K562 (cell line): Measurements from ENCODE around the gene RABGAP1. TPM values are rescaled to one million over a fixed set of nuclear protein-coding genes. Genes with fewer than 3 reads are reported as not detected.

Source experiments
- ADNP ChIP-seq: fragments of 200-800 bp; sonication (Bioruptor generic); IDR thresholded peaks from 2 replicates; pipeline ENCODE4 v1.6.1; 2016; ENCODE audit warnings: missing genetic modification characterization, missing compliant biosample characterization
- C11orf30 ChIP-seq: fragments of 450-650 bp; IDR thresholded peaks from 2 replicates; pipeline ENCODE4 v1.6.1; 2016; ENCODE audit warnings: low read depth, mild to moderate bottlenecking
- CBFA2T2 ChIP-seq: fragments of 450-650 bp; conservative IDR thresholded peaks from 2 replicates; pipeline ENCODE4 v1.6.1; 2017; ENCODE audit warnings: mild to moderate bottlenecking
- CREB3L1 ChIP-seq: fragments of 450-650 bp; IDR thresholded peaks from 2 replicates; pipeline ENCODE4 v1.6.1; 2014; ENCODE audit warnings: low read depth, mild to moderate bottlenecking, moderate library complexity, borderline replicate concordance
- CTBP1 ChIP-seq: fragments of 450-650 bp; IDR thresholded peaks from 2 replicates; pipeline ENCODE4 v1.6.1; 2016; ENCODE audit warnings: borderline replicate concordance
- DPF2 ChIP-seq: fragments of 450-650 bp; IDR thresholded peaks from 2 replicates; pipeline ENCODE4 v1.6.1; 2016
- FOS ChIP-seq: IDR thresholded peaks from 3 replicates; pipeline ENCODE4 v1.6.1; 2011; ENCODE audit not compliant: insufficient read length; ENCODE audit errors: extremely low read depth
- FOSL1 ChIP-seq: fragments of 200-800 bp; sonication (Bioruptor generic); conservative IDR thresholded peaks from 2 replicates; pipeline ENCODE4 v1.6.1; 2016; ENCODE audit warnings: missing genetic modification characterization, missing compliant biosample characterization
- HLTF ChIP-seq: fragments of 450-650 bp; IDR thresholded peaks from 2 replicates; pipeline ENCODE4 v1.6.1; 2016
- JUN ChIP-seq, 2 experiments: sonication (generic) in 1 of 2; formaldehyde crosslinking in 1 of 2; IDR thresholded peaks; 2 replicates each; pipeline versions ENCODE4 v1.6.1 to v1.8.0; 2012 to 2022; ENCODE audit warnings: borderline replicate concordance in 2 of 2, mild to moderate bottlenecking in 2 of 2, improper control_type of control experiment in 1 of 2, low read depth in 1 of 2, low read length in 1 of 2, missing genetic modification reagents in 1 of 2
- MEIS2 ChIP-seq: fragments of 450-650 bp; IDR thresholded peaks from 2 replicates; pipeline ENCODE4 v1.6.1; 2014; ENCODE audit warnings: mild to moderate bottlenecking; ENCODE audit not compliant: partially characterized antibody
- MTA2 ChIP-seq: fragments of 450-650 bp; IDR thresholded peaks from 2 replicates; pipeline ENCODE4 v1.6.1; 2016; ENCODE audit warnings: low read depth
- NCOR1 ChIP-seq: fragments of 450-650 bp; IDR thresholded peaks from 2 replicates; pipeline ENCODE4 v1.6.1; 2016; ENCODE audit warnings: mild to moderate bottlenecking, moderate library complexity
- NFIX ChIP-seq: fragments of 250-450 bp; sonication (Bioruptor Pico); IDR thresholded peaks from 2 replicates; pipeline ENCODE4 v1.4.0; 2020; ENCODE audit warnings: low read depth, mild to moderate bottlenecking, moderate library complexity
- NR2F6 ChIP-seq: fragments of 450-650 bp; formaldehyde crosslinking; IDR thresholded peaks from 2 replicates; pipeline ENCODE4 v1.4.0; 2020; ENCODE audit warnings: mild to moderate bottlenecking
- SOX6 ChIP-seq: fragments of 450-650 bp; IDR thresholded peaks from 2 replicates; pipeline ENCODE4 v1.6.1; 2014; ENCODE audit warnings: mild to moderate bottlenecking
- TBP ChIP-seq: optimal IDR thresholded peaks from 2 replicates; pipeline ENCODE3; 2011; ENCODE audit warnings: low read depth, low read length, improper control_type of control experiment
- ZKSCAN1 ChIP-seq: fragments of 150-350 bp; IDR thresholded peaks from 2 replicates; pipeline ENCODE4 v1.6.1; 2016; ENCODE audit warnings: low read depth, low read length
- ZNF175 ChIP-seq: fragments of 200-800 bp; sonication (Bioruptor generic); IDR thresholded peaks from 2 replicates; pipeline ENCODE4 v1.6.1; 2016; ENCODE audit warnings: low read depth, mild to moderate bottlenecking, missing genetic modification characterization, missing compliant biosample characterization
- ZNF184 ChIP-seq: sonication (generic); formaldehyde crosslinking; IDR thresholded peaks from 2 replicates; pipeline ENCODE4 v1.5.0; 2020; ENCODE audit warnings: missing genetic modification reagents
- ZNF224 ChIP-seq: sonication (generic); formaldehyde crosslinking; IDR thresholded peaks from 2 replicates; pipeline ENCODE4 v1.8.0; 2022; ENCODE audit warnings: mild to moderate bottlenecking, missing genetic modification reagents
- ZNF316 ChIP-seq: fragments of 450-650 bp; IDR thresholded peaks from 2 replicates; pipeline ENCODE4 v1.6.1; 2016
- ZNF449 ChIP-seq: fragments of 250-450 bp; sonication (Bioruptor Pico); IDR thresholded peaks from 2 replicates; pipeline ENCODE4 v1.8.0; 2022; ENCODE audit warnings: moderate library complexity, mild to moderate bottlenecking, inconsistent platforms
- polyA plus RNA-seq, 8 experiments: library from polyadenylated mRNA; depleted of rRNA in 4 of 8; stranded (reverse) in 5 of 8; unstranded in 3 of 8; fragments of >200 nt; fragmentation: Nextera tagmentation in 2 of 8; fragmentation: Illumina TruSeq in 1 of 8; extraction: Ambion mirVana in 2 of 8; extraction: Trizol in 1 of 8; gene quantifications; 2 replicates each; pipeline versions ENCODE4 v1.2.1 to v1.2.3, GENCODE V29; 2011 to 2014; ENCODE audit warnings: inconsistent platforms in 1 of 8, missing spikeins in 1 of 8
- total RNA-seq, 7 experiments: library from RNA; depleted of rRNA in 6 of 7; stranded (reverse); fragments of >200 nt in 6 of 7; fragmentation: Illumina TruSeq in 2 of 7; extraction: Trizol in 2 of 7; gene quantifications; 2 replicates each; pipeline versions ENCODE4 v1.2.1 to v1.2.3, GENCODE V29; 2011 to 2021; ENCODE audit warnings: low replicate concordance in 1 of 7
- TF ChIP-seq, protein P1 (sequence below): fragments of 250-450 bp; sonication (Bioruptor Pico); IDR thresholded peaks from 2 replicates; pipeline ENCODE4 v1.8.0; 2021; ENCODE audit warnings: moderate library complexity, mild to moderate bottlenecking, inconsistent platforms
- TF ChIP-seq, protein P2 (sequence below): fragments of 250-450 bp; sonication (Bioruptor Pico); IDR thresholded peaks from 2 replicates; pipeline ENCODE4 v1.8.0; 2021; ENCODE audit warnings: mild to moderate bottlenecking, moderate library complexity

RABGAP1 gene
- total and polyA plus RNA-seq, 9 of the 15 experiments (the other 6 are each of a cell fraction or from before 2014, with no cell fraction given): 1.5 to 22.7 (median 13.1) TPM

- TF ChIP-seq SOX6 (peak; percentile 89), CBFA2T2 (peak; percentile 68), NFIX (CRISPR knock-in tag) (no peak), MEIS2 (peak; percentile 39), ZNF224 (CRISPR knock-in tag) (no peak), CREB3L1 (no peak), FOSL1 (tag) (peak; percentile 91), ZNF449 (no peak), NCOR1 (peak; percentile 34; the same call in 1 of the 2 replicates), CTBP1 (peak; percentile 71), MTA2 (peak; percentile 34; the same call in 1 of the 2 replicates), JUN (IDR thresholded peaks at IDR 0.05; ENCODE audit: borderline replicate concordance, low read depth, low read length) (peak; percentile 40; the same call in 1 of the 2 replicates), JUN (CRISPR knock-in tag; IDR thresholded peaks at IDR 0.05; ENCODE audit: borderline replicate concordance) (no peak), ZKSCAN1 (no peak), ZNF316 (peak; percentile 79), C11orf30 (peak; percentile 71), ADNP (peak; percentile 81), FOS (peak; percentile 11), HLTF (no peak), NR2F6 (CRISPR knock-in tag) (no peak), TBP (no peak), DPF2 (peak; percentile 72), ZNF175 (CRISPR knock-in tag) (no peak), ZNF184 (CRISPR knock-in tag) (no peak)
- TF ChIP-seq, protein P1, sequence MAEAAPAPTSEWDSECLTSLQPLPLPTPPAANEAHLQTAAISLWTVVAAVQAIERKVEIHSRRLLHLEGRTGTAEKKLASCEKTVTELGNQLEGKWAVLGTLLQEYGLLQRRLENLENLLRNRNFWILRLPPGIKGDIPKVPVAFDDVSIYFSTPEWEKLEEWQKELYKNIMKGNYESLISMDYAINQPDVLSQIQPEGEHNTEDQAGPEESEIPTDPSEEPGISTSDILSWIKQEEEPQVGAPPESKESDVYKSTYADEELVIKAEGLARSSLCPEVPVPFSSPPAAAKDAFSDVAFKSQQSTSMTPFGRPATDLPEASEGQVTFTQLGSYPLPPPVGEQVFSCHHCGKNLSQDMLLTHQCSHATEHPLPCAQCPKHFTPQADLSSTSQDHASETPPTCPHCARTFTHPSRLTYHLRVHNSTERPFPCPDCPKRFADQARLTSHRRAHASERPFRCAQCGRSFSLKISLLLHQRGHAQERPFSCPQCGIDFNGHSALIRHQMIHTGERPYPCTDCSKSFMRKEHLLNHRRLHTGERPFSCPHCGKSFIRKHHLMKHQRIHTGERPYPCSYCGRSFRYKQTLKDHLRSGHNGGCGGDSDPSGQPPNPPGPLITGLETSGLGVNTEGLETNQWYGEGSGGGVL (CRISPR knock-in tag): no peak
- TF ChIP-seq, protein P2, sequence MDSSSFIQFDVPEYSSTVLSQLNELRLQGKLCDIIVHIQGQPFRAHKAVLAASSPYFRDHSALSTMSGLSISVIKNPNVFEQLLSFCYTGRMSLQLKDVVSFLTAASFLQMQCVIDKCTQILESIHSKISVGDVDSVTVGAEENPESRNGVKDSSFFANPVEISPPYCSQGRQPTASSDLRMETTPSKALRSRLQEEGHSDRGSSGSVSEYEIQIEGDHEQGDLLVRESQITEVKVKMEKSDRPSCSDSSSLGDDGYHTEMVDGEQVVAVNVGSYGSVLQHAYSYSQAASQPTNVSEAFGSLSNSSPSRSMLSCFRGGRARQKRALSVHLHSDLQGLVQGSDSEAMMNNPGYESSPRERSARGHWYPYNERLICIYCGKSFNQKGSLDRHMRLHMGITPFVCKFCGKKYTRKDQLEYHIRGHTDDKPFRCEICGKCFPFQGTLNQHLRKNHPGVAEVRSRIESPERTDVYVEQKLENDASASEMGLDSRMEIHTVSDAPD: no peak
These were observed 59.7 kb downstream of the RABGAP1 start (continued) for GRCh38 chr9:123000371-123001068.
